Gastroesophageal sphincter (tissue), 3 donors: Measurements from ENCODE around the gene DENND5B.

Experiments
- EP300 ChIP-seq: sonication (generic); formaldehyde crosslinking; IDR thresholded peaks from one replicate; pipeline ENCODE4 v1.6.1; 2017; ENCODE audit warnings: antibody characterized with exemption, mild to moderate bottlenecking
- POLR2A ChIP-seq, 2 donors: fragments of 450-650 bp; IDR thresholded peaks; one replicate each; pipeline ENCODE4 v1.6.1; 2017; ENCODE audit warnings: antibody characterized with exemption in 2 of 2, mild to moderate bottlenecking in 2 of 2, moderate library complexity in 1 of 2
- POLR2AphosphoS5 ChIP-seq: sonication (generic); formaldehyde crosslinking; IDR thresholded peaks from one replicate; pipeline ENCODE4 v1.6.1; 2017; ENCODE audit warnings: antibody characterized with exemption
- TF ChIP-seq, protein P1 (sequence below), 4 experiments: fragments of 200-600 bp in 2 of 4; fragments of 450-650 bp in 2 of 4; sonication (generic) in 1 of 4; IDR thresholded peaks; one replicate each; pipeline ENCODE4 v1.5.1; 2017 to 2019; ENCODE audit warnings: antibody characterized with exemption in 4 of 4, mild to moderate bottlenecking in 2 of 4, moderate library complexity in 2 of 4

DNA sequence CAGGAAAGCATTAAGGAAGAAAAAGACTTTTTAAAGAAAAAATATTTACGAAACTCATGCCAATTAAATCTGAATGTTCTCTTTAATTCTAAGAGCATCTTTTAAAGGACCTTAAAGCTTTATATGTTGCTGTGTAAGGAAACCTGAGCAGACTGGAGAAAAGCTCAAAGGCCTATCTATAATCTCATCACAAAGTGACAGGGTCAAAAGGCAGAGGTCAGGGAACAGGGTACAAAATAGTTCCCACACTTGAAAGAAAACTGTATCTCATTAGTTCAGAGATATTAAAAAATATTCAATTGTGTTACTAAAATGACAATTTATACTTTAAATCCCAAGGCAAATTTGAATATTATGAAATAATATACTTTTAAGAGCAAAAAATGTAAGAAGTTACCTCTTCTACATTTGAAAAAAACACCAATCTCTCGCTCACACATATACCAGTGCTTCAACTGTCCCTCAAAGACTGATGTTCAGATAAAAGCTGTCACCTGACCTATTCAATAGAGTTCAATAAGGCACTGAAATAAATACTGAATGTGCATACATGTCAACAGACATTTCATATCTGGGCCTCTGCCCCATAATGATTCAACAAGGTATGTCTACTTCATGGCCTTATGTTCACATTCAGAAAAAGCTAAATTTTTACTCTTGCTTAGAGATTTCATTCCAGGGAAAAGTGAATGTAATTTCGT, 17.9 kb downstream of the DENND5B start:
- TF ChIP-seq, protein P1, sequence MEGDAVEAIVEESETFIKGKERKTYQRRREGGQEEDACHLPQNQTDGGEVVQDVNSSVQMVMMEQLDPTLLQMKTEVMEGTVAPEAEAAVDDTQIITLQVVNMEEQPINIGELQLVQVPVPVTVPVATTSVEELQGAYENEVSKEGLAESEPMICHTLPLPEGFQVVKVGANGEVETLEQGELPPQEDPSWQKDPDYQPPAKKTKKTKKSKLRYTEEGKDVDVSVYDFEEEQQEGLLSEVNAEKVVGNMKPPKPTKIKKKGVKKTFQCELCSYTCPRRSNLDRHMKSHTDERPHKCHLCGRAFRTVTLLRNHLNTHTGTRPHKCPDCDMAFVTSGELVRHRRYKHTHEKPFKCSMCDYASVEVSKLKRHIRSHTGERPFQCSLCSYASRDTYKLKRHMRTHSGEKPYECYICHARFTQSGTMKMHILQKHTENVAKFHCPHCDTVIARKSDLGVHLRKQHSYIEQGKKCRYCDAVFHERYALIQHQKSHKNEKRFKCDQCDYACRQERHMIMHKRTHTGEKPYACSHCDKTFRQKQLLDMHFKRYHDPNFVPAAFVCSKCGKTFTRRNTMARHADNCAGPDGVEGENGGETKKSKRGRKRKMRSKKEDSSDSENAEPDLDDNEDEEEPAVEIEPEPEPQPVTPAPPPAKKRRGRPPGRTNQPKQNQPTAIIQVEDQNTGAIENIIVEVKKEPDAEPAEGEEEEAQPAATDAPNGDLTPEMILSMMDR (IDR thresholded peaks at IDR 0.05) = no peak
- TF ChIP-seq POLR2A (IDR thresholded peaks at IDR 0.05) (no peak), POLR2AphosphoS5 (no peak), EP300 (no peak)
